IMR-90 (cell line): ENCODE data around the gene DUSP6.

Experiments
- BHLHE40 ChIP-seq: fragments of 150-350 bp; IDR thresholded peaks from 2 replicates; pipeline ENCODE4 v1.6.1; 2016; ENCODE audit warnings: mild to moderate bottlenecking, low read depth, low read length
- CTCF ChIP-seq: conservative IDR thresholded peaks from 2 replicates; pipeline ENCODE4 v1.5.1; 2012; ENCODE audit warnings: mild to moderate bottlenecking, low read depth, low read length, improper control_type of control experiment
- MAZ ChIP-seq: IDR thresholded peaks from 2 replicates; pipeline ENCODE4 v1.6.1; 2012; ENCODE audit warnings: low read depth, mild to moderate bottlenecking, low read length, improper control_type of control experiment, moderate library complexity, borderline replicate concordance
- MXI1 ChIP-seq: IDR thresholded peaks from 2 replicates; pipeline ENCODE4 v1.6.1; 2012; ENCODE audit warnings: low read depth, mild to moderate bottlenecking, low read length, moderate library complexity, borderline replicate concordance
- POLR2A ChIP-seq: IDR thresholded peaks from 2 replicates; pipeline ENCODE4 v1.6.1; 2012; ENCODE audit warnings: mild to moderate bottlenecking, low read depth, low read length
- RAD21 ChIP-seq: IDR thresholded peaks from 2 replicates; pipeline ENCODE4 v1.6.1; 2012; ENCODE audit warnings: low read length, improper control_type of control experiment
- RFX5 ChIP-seq: IDR thresholded peaks from 2 replicates; pipeline ENCODE4 v1.8.0; 2012; ENCODE audit warnings: low read depth, mild to moderate bottlenecking, low read length, moderate library complexity
- SMC3 ChIP-seq: fragments of 150-350 bp; IDR thresholded peaks from 2 replicates; pipeline ENCODE4 v1.6.1; 2016; ENCODE audit warnings: low read depth, mild to moderate bottlenecking, antibody characterized with exemption, low read length, moderate library complexity

GRCh38 chr12:89343127-89343526 lies 9.2 kb downstream of the DUSP6 start:
- no peak for TF ChIP-seq CTCF
- no peak for TF ChIP-seq BHLHE40
- no peak for TF ChIP-seq SMC3
- TF ChIP-seq RFX5 = no peak
- no peak for TF ChIP-seq POLR2A
- TF ChIP-seq MXI1 = no peak
- TF ChIP-seq MAZ = no peak
- no peak for TF ChIP-seq RAD21
